ENCODE data around the gene LRRK1. TPM values are rescaled to one million over a fixed set of nuclear protein-coding genes. Genes with fewer than 3 reads are reported as not detected.

The LRRK1 gene
- total RNA-seq, 6 experiments from 2014 or later: 0.93 to 3.6 (median 2.5) TPM

- H3K4me1 ChIP-seq: no peaks in the 10 kb centered on the region
- intact Hi-C loops (cut with DNase I): no loop called here
- no peak for DNase-seq
- H3K9me3 ChIP-seq: no peaks in the 10 kb centered on the region
- TF ChIP-seq CTCF (IDR thresholded peaks at IDR 0.05) (no peak), POLR2A (IDR thresholded peaks at IDR 0.05) (no peak)
- H3K27me3 ChIP-seq: no peaks in the 10 kb centered on the region
- no peak overlapping the region for H3K27ac ChIP-seq
- ATAC-seq: no peak
- no peak overlapping the region for H3K4me3 ChIP-seq
- no peaks in the 10 kb centered on the region for H3K36me3 ChIP-seq
- WGBS (ENCODE audit: insufficient coverage, low coverage, low lambda C conversion rate, missing lambda C conversion rate): 81% methylated on average over 10 of the region's 23 CpGs
Observed at GRCh38 chr15:101110681-101111569, 191.8 kb downstream of the LRRK1 start.

- Histone ChIP-seq H3K9me3 (no peaks in the 10 kb centered on the region), H3K27ac (no peak overlapping the region), H3K36me3 (no peaks in the 10 kb centered on the region), H3K4me1 (no peaks in the 10 kb centered on the region), H3K4me3 (no peak overlapping the region), H3K27me3 (no peaks in the 10 kb centered on the region)
- ATAC-seq (no peak), DNase-seq (no peak)
- no CpG with 5 or more reads among the region's 16 CpGs for WGBS (ENCODE audit: insufficient coverage, low coverage, low lambda C conversion rate, missing lambda C conversion rate)
- TF ChIP-seq CTCF (IDR thresholded peaks at IDR 0.05): no peak
- no peak for TF ChIP-seq POLR2A (IDR thresholded peaks at IDR 0.05)
- intact Hi-C loops (cut with DNase I): no loop called here
Observed at GRCh38 chr15:101111570-101112262, 192.6 kb downstream of the LRRK1 start.

GRCh38 chr15:101112336-101113113 lies 193.4 kb downstream of the LRRK1 start:
- TF ChIP-seq POLR2A (IDR thresholded peaks at IDR 0.05) (no peak), CTCF (IDR thresholded peaks at IDR 0.05) (no peak)
- ATAC-seq (no peak), DNase-seq (no peak)
- Histone ChIP-seq H3K36me3 (no peaks in the 10 kb centered on the region), H3K27ac (no peak overlapping the region), H3K4me3 (no peak overlapping the region), H3K4me1 (no peaks in the 10 kb centered on the region), H3K9me3 (no peaks in the 10 kb centered on the region), H3K27me3 (no peaks in the 10 kb centered on the region)
- intact Hi-C loops (cut with DNase I): no loop called here
- whole genome bisulfite sequencing (ENCODE audit: insufficient coverage, low coverage, low lambda C conversion rate, missing lambda C conversion rate): 62% methylated on average over 10 of the region's 16 CpGs

GRCh38 chr15:101113114-101114005 lies 194.2 kb downstream of the LRRK1 start:
- ATAC-seq: no peak
- Histone ChIP-seq H3K9me3 (no peaks in the 10 kb centered on the region), H3K27me3 (no peaks in the 10 kb centered on the region), H3K36me3 (no peaks in the 10 kb centered on the region), H3K4me1 (no peaks in the 10 kb centered on the region), H3K27ac (no peak overlapping the region), H3K4me3 (no peak overlapping the region)
- WGBS (ENCODE audit: insufficient coverage, low coverage, low lambda C conversion rate, missing lambda C conversion rate): 40% methylated on average over 2 of the region's 19 CpGs
- intact Hi-C loops (cut with DNase I): no loop called here
- no peak for TF ChIP-seq POLR2A (IDR thresholded peaks at IDR 0.05)
- TF ChIP-seq CTCF (IDR thresholded peaks at IDR 0.05): no peak
- no peak for DNase-seq
